T-helper 22 cell (primary cell): ENCODE results near the gene HTRA2.

ENCODE experiments used
- DNase-seq: peaks from one replicate; pipeline ENCODE4 v3.0.0-alpha.2; 2020; ENCODE audit warnings: low read depth

Gene HTRA2

DNA sequence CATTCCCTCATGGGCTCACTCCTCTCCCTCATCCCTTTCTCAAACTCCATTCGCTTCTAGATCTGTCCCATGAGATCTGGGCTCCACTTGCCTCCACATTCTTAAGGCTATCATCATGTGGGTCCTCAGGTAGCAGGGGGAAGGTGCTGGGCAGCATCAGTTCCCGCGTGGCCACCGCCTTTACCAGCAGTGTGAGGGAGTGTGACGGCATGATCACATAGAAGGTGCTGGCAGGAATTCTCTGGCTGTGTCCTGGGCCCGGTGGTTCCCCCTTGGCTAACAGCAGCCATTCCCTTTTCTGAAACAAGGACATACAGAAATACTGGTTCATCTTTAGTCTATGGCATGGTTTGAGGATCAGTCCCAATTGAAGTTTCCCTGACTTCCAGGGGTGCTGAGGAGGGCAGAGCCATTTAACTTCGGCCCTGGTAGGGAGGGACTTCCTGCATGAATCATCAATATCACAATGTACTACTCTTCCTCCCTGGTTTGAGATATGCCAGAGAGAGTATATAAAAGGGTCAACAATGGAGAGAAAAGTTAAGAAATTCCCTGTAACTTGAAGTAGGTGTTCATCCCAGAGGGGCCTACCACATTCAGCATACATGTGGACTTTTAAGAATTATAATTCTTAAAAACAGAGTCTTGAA is 32.5 kb downstream of the HTRA2 start:
- no peak for DNase-seq

DNA sequence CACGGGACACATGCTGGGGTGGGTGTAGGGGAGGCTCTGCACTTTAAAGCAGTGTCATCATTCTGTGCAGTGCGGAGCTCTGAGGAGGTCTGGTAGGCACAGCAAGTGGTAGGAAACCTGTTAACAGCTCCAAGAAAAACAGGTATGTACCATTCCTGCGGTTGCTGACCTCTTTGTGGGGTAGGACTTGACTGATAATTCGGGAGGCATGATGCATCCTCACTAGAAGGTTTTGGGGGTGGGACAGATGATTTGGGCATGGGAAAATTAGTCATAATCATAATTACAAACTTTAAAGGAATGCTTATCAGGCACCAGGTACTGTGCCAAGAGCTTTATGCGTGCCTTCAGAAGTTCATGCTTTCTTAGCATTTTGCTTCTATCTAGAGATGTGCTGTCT is 34.5 kb downstream of the HTRA2 start:
- no peak for DNase-seq

DNA sequence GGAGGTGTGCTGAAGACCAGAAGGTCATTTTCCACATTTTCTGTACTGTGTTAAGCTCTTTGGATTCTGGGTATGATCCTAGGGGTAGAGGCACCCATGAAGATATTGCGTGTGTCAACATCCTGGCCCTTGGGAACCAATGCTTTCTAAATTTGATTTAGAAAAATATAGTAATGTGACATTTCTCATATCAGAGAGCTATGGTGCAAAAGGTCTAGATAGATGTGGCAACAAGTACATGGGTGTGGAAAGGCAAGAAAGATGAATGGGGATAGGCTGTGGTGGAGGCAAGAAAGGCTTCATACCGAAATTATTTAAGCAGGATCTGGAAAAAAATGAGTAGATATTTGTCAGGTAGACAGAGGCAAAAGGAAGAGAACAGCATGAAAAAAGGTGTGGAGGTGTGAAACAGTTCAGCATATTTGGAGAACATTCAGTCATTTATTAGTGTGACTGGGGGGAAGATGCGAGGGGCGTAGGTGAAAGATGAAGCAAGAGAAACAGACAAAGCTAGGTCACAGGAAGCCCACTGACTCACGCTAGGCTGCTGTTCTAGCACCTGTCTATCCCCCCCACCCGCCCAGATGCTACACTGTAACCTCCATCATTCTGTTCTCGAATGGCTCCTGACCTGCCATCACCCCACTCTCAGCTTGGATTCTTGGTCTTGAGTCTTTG is 36.5 kb downstream of the HTRA2 start:
- DNase-seq: no peak

DNA sequence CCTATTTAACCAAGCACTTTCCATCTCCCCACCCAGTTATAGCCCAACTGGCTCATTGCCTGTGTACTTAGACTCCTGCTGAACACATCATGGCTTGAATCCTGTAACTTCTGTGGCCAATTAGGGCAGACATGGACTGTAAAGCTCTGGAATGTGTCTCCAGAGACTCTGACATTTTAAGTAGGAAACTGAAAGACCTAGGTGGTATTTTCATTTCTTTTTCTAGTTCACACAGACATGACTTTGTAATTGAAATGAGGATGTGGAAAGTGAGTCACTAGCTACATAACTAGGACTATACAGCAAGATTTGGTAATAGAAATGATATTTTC is 37.0 kb downstream of the HTRA2 start:
- DNase-seq: no peak

DNA sequence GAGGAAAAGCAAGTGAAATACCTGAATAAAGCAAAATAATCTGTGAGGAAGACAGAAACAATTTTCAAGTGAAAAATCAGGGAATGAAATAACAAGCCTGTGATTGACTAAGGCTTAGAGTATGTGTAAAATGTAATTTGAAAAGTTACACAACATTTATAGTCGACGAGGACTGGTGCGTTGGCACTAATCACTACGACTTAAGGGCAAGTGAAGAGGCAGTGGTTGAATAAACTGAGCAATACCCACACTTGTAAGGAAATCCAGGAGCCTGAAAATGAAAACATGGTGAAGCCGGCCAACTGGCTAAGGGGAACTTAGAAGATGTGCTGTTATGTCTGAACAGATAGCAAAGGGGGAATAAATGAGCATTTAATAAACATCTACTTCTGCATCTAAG is 38.1 kb downstream of the HTRA2 start:
- no peak for DNase-seq

DNA sequence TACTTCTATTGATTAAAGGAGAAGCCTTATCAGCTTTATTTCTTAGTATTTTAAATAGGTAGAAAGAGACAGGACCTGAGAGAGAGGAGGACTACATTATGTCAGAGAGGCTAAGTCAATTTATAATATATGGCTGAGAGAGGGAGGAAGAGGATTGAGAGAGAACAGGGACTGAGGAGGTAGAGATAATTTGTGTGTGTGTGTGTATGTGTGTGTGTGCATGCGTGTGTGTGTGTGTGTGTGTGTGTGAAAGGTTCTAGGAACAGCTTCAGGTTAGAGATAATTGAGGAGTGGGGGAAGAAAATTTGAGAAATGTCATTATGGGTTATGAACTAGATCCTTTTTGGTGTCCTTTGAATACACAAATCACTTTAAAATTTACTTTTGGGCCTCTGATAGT is 40.0 kb downstream of the HTRA2 start:
- no peak for DNase-seq

DNA sequence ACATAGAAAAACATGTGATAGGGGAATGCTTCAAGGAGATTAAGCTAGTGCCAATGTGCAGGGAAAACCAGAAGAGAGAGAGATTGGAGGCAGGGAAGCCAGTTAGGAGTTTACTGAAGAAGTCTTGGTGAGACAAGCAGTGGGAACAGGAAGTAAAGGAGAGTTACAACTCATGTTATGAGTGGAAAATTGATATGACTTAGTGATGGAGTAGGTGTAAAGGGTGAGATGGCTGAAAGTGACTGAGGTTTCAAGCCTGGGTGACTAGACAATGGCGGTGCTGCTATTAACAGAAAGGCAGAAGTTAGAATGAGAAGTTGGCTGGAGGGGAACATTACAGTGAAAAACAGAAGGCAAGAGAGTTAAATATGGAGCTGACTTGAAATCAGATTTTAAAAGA is 41.3 kb downstream of the HTRA2 start:
- DNase-seq: no peak

DNA sequence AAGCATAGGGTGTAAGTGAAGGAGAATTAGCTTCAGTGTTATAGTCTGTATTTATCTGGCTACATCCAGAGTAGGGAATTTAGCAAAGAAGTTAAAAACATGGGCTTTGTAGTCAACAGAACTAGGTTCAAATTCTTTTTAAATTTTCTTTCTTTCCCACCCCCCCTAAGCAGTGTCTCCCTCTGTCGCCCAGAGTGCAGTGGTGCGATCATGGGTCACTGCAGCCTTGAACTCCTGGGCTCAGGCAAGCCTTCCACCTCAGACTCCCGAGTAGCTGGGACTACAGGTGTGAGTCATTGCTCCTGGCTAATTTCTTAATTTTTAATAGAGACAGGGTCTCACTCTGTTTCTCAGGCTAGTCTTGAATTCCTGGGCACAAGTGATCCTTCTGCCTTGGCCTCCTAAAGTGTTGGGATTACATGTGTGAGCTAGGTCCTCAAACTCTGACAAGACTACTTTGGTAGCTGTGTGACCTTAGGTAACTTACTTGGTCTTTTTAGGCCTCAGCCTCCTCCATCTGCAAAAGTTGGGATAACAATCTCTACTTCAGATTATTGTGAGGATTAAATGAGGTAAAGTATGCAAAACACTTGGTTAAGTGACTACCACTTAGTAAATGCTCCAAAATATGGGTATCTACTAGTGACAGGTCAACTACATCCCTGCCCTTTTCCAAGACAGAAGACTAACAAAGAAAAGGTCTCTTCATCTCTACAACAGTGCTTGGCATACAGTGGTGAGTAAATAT is 42.6 kb downstream of the HTRA2 start:
- DNase-seq: no peak

DNA sequence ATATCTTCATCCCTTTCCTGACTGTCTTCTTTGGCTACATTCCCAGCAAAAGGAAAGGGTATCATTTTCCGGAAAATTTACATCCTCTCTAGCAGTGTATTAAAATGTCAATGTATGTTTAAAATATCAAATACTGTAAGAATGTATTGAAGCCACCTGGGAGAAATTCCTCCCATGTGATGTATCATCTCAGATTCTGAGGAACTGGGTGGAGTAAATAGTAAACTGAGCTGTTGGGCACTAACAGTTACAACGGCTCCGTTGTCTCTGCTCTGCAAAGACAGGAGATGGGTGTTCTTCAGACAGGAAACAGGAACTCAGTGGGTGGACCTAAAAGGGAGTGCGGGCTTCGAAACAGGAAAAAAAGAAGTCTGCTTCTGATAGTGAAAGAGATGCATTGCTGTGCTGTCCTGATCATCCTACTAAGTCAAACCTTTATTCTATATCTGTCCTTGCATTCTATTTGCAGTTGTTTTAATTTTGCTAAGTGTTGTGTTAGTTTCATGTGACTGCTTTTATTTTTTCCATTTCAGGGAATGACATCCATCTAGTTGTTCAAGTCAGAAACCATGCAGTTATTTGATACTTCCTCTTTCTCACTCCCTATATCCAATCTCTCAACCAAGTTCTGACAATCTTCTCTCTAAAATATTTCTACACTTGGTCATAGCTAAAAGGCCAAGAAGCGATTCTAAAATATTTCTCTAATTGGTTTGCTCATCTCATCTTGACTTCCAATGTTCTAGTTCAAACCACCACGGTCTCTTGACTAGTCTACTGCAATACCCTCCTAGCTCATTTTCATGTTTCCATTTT is 44.2 kb downstream of the HTRA2 start:
- no peak for DNase-seq

DNA sequence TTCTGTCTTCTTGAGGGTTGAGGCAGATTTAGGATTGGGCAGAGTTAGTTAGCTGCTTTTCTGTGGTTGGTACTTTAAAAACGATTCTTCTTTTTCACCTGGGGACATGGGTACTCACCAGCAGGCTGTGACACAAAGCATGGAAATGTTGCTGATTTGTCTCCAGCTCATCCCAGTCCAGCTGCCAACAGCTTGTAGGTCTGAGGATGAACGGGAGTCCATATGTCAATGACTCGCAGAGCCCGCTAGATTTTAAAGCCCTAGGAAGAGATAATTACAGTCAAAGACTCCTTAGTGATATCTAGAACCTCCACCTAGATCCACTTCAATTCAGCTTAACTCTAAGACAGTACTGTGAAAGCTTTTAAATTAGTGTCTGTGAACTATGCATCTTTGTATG is 45.6 kb downstream of the HTRA2 start:
- DNase-seq: no peak

DNA sequence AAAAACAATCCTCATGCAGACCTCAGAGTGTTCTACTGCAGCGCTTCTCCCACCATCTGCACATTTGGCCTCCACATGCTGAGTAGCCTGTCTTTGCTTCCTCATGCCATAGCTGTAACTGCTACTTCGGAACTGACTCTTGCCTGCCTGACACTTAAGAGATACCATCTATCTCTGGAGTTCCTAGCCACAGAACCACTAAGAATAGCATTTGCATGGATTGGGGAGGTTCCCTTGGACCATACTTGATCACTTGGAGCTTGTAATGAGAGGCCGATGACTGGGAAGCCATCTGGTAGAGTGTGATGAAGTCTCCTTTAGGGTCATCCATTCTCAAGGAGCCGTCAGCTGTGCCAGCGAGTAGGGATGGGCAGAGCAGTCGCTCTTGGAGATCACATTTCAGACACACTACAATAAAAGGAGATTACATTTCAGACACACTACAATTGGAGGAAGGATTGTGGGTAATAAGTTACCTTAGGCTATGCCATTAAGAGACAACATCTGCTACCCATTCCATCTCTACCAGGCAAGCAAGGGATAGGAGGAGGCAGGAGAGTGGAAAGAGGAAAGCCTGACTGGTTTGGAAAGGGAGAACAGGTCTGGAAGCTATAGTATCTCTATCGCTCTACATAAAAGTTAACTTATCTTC is 46.6 kb downstream of the HTRA2 start:
- DNase-seq: no peak

DNA sequence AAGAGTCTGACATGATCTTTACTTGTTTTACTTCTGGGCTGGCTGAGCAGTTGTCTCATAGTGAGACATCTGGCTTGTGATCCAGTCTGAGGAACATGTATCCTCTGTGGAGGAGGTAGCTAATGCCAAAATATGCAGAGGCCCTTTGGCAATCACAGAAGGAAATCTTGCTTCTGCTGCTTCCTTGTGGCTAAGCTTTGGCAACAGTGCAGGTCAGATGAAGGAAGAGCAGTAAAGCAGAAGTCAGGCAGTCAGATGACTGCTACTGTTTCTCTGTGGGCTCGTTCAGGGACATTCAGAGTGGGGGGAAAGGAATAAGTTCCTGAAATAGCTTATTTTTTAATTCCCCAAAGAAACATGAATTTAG is 47.1 kb downstream of the HTRA2 start:
- DNase-seq: no peak

DNA sequence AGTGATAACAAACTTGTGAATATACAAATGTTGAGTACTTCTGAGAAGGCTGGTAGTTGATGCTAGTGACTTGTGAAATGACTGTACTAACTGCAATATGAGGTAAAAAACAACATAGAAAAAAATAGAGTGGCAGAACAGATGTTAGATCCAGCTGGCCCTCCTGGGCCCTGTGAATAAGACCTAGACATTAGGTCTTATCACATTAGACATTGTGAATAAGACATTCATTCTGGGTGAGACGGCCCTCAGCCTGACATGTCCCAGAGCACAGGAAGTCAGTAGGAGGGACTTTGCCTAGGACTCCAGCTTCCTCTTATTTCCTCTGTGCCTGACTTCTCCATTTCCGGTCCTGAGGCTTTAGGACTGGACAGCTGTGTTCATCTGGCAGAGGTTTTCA is 47.7 kb downstream of the HTRA2 start:
- no peak for DNase-seq

DNA sequence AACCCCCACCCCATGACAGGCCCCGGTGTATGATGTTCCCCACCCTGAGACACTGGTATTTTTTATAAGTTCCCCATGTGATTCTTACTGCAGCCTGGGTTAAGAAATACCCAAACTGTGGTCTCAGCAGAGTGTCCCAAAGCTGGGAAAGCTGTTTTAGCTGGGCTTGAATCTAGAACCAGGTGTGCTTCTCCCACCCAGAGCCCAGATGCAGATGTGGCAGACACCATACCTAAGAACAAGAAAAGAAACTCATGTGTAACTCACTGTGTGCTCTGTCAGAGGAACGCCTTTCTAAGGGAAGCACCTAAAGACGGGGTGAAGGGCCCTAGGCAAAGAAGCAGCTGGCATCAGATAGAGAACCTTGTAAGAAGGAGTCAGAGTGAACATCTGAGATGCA is 48.7 kb downstream of the HTRA2 start:
- no peak for DNase-seq

DNA sequence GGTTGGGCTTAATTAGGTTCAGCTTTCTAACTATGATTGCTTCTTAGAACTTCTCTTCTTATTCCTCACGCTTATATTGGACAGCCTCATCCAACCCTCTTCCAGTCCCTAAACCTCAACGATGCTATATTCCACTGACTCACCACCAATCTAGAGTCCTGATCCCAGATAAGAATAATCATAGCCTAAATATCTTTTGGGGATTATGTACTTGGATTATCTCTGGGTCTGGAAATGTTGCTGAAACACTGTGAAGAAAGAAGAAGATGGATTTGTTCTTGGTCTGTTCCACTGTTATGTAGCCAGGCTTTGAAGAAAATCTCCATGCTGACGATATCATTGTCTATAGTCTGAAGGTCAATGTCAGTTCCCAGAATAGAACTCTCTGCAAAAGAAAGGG is 51.7 kb downstream of the HTRA2 start:
- DNase-seq: no peak

DNA sequence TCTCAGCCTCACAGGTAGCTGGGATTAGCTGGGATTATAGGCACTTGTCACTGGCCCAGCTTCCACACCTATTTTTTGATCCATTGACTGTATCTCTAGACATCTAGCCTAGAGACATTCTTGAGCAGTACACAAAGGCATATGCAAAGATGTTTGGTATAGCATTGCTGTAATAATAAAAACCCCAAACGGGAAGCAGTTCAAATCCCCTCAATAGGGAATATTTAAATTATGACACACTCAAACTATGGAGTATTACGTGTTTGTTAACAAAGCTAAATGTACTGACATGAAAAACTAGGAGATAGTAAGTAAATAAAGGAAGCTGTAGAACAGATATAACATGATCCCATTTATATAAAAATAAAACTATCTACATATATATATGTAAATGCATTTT is 52.5 kb downstream of the HTRA2 start:
- no peak for DNase-seq
